Activated CD4-positive, alpha-beta T cell treated with anti-CD3 and anti-CD28 coated beads for 4 hours (primary cell): ENCODE measurements around the gene RETN.

Source experiments
- DNase-seq, 2 donors: peaks; one replicate each; pipeline ENCODE4 v3.0.0-alpha.2; 2020

Gene RETN

GRCh38 chr19:7668842-7669241 is at the start of gene RETN:
Gene RETN (plus strand): TSS chr19:7669049. CDS start chr19:7669327, 278 bp downstream.
- no peak for DNase-seq

DNA sequence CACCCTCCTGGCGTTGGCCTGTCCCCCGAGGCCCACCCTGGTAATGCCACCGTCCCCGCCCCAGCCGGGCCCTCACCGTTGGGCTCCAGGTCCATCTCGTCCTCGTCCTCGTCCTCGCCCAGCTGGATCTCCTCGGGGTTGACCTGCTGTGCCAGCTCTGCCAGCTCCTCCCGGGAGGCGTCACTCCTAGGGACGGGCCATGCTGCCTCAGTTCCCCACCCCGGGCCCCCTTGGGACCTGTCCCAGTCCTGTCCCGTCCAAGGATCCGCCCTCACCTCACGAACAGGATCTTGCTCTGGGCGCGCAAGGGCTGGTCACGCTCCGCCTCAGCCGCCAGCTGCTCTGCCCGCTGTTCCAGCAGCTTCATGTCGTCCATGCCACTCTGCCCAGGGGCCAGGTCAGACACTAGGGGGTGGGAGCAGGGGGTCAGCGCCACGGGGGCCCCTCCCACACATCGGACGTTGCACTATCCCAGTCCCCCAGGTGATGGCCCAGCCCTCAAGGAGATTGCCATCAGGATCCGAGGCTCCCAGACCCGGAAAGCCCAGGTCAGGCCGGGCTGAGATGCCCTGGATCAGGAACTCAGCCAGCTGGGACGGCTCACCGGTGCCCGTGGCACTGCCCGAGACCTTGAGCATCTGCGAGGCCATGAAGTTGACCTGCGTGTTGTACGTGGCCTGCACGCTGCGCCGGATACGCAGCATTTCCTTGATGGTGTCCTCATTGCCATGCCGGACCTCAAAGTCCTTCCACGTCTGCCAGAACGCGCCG is 49.0 kb upstream of the RETN start:
- DNase-seq, result no peak

DNA sequence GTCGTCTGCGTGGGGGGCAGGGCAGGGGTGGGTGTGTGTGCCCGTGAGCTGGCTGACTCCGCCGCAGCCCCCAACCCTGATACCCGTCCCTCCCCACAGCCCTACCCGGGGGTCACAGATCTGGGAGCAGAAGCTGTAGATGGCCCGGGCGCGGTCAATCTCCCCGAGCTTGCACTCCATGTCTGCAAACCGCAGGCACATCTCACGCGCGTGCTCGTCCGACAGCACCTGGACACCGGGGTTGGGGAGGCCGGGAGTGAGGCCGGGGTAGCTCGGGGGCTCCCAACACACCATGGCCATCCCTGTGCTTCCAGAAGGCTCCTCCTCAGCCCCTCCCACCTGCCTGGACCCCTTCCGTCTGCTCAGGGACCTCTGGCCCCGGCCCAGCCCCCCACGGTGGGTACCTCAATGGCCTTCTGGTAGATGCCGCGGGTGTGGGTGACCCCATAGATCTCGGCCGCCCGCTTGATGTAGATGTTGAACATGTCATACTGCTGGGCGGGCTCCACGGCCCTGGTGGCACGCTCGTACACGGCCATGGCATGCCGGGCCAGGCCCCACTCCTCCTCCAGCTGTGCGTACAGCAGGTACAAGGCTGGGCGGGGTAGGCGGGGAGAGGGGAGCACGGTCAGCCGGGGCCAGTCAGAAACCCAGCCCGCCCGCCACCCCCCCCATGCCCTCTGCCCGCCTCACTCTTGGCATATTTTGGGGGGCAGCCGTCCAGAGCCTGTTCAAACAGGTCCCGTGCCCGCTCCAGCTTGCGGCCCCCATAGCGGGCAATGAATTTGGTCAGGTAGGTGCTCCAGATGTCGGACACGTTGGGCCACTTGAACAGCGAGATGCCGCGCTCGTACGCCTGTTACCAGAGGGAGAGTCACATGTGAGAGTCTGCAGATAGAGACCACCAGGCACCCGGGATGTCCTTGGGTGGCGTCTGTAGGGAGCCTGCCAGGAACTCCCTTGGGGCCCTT is 48.1 kb upstream of the RETN start:
- DNase-seq, result no peak

- no peak for DNase-seq
Measured at GRCh38 chr19:7622933-7623685, 45.7 kb upstream of the RETN start.

DNA sequence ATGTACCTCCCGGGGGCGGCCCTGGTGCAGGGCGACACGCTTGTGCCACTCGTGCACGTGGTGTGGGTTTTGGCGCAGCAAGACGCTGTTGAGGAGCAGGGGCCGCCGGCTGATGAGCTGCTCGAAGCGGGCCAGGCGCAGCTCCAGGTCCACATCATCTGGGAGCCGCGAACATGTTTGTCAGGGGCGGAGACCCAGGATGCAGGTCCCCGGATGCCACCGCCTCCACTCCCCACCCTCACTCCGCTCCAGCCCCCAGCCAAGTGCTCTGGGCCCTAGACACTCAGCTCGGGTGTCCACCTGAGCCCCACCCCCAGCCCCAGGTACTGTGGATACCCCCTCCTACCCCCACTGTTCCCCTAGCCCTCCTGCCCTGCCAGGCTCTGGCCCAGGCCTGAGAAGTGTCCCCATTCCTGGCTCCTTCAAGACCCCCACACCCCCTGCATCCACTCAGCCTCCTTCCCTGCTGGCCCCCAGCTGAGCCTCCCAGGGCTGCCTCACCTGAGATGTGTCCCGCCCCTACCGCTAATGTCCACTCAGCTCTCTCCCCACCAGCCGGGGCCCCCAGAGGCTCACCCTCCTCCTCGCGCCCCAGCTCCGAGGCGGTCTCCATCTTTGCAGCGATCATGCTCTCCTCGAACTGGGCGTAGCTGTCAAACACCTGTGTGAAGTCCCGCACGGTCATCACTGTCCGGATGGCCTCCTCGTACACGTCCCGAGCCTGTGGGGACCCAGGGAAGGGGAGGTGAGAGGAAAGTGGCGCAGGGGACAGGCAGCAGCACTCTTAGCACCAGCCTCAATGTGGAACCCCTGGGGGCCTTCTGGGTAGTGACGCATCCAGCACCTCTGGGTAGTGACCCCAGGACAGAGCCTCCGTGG is 44.9 kb upstream of the RETN start:
- DNase-seq, result no peak

GRCh38 chr19:7624810-7625209 is 44.0 kb upstream of the RETN start:
- DNase-seq, result no peak

DNA sequence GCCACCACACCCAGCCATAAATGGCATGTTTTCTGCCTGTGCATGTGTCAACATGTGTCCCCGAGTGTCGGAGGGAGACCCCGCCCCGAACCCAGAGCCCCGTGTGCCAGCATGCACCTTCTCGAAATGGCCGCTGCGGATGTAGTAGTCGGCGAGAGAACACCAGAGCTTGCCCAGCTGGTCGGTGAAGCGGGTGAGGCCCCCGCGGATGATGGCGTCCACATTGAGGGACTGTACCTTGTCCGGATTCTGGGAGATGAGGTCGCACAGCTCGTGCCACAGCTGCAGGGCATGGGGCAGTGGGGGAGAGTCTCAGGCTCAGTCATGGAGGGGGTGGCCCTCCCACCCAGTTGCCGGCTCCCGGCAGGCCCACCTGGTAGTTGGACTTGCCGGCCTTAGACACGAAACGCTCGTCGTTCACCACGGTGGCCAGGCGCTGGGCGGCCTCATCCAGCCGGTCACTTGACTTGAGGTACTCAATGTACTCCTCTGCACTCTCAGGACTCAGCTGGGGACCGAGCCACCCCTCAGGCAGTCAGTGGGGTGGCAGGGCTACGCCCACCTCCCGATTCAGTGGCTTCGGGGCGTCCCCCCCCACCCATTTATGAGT is 43.0 kb upstream of the RETN start:
- DNase-seq, result no peak

- no peak for DNase-seq
Measured at GRCh38 chr19:7627166-7627565, 41.7 kb upstream of the RETN start.

DNA sequence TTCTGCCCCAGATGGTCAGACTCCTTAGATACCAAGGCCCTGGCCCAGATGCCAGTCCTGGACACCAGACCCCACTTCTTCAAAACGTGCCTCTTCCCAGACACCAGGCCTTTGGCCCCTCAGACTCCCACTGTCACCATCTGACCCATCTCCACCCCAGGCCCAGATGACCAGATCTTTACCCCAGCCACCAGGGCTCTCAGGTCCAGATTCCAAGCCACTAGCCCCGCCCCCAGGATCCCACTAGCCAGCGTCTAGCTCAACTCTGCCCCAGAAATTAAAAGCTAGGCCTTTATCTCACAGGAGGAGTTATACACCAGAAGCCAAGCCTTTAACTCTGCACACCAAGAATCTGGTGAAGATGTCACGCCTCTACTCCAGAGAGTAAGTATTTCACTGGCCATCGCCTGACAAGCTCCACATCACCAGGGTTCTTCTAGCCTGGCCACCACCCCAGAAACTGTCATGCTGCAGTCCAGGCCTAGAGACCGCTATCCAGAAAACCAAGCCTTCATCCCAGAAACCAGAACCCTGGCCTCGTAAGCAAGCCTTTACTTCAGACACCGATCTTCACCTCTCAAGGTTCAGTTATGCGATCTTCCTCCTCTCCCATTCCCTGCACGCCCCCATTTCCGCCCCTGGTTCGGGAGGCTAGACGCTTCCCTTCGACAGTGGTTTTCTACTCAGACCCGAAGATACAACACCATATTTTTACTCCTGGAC is 40.1 kb upstream of the RETN start:
- no peak for DNase-seq

DNA sequence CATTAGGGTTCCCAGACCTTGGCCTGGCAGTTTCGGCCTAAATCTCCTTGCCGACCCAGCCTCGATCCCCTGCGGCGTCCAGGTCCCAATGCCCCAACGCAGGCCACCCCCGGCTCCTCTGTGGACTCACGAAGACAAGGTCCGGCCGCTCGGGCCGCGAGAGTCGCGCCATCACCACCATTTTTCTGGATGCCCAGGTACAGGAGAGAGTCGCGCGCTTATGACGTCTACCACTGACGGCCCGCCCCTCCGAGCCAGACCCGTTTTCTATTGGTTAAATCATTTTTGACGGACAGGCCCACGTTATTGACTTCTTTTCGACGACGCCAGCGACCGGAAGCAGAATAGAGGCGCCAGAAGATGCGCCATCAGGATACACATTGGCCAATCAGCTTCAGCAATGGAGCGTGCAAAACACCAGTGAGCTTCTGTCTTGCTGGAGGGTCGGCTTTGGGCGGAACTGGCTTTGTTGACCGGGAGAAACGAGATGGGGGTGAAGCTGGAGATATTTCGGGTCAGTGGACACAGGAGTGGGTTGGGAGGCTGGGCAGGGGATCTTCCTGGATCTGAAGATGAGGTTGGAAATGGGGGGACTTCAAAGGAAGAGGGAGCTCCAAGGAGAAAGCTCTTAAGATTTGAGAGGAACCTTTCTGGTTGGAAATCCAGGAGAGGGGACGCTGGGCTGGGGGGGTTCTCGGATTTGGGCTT is 39.3 kb upstream of the RETN start, which contains the start of the genes PET100 and XAB2:
Gene PET100 (plus strand): TSS at position 447 of the 708 bp plus-strand sequence. CDS start 41 bp downstream, at position 488.
Gene XAB2 (minus strand): TSS at position 199 of the 708 bp plus-strand sequence. CDS start 18 bp downstream, at position 181.
- DNase-seq, result peak; percentile 92 to 93

DNA sequence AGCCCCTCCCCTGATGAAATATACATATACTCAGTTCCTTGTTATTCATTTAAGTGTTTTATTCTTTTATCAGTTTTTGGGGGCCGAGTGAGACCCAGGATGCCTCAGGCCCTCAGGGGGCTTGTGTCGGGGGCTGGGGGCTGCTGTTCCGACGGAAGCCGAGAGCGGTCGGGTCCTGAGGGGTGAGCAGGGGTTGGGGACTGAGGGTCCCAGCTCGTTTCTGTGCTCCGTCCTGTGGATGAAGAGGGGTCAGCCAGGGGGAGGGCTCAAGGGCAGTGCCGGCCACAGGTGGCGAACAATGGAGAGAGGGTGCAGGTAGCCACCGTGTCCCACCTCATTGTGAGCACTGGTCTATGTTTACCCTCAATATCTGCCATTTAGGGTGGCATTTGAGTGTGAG is 37.3 kb upstream of the RETN start:
- DNase-seq, result no peak

DNA sequence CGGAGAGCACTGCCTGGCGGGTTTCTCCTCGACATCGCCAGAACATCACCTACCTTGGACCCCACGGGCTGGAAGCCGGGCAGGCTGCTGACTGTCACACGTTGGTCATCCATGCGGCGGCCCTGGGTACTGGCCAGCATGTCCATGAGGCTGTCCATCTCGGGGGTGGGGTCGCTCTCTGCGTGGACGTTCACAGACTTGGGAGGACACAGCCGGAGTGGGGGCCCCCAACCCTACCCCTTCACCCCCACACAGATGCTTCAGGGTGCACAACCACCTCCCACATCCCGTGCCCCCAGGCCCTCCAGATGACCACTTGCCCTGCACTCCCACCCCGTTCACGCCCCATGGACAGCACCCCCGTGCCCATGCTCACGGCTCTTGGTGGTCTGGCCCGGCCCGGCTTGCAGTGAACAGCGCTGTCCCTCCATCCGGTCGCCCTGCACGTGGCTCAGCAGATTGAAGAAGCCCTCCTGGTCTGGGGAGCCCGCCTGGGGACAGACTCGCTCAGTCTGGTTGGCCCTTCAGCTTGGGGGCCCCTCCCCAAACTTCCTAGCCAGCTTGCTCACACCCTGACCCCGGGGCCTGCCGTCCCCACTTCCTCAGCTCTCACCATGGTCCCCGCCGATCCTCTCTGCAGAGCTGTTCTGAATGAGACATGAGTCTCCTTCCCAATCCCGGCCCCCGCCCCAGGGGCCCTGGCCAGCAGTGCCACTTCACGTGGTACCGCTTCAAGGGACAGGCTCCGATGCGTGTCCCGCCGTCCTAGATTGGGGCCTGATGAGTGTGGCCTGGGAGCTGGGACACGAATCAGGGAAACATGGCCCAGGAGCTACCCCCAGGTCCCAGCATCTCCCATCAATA is 36.3 kb upstream of the RETN start:
- DNase-seq, result no peak

GRCh38 chr19:7633698-7634097 is 35.2 kb upstream of the RETN start, which contains the start of gene PCP2:
Gene PCP2 (minus strand): TSS chr19:7633719. CDS start chr19:7633457, 262 bp downstream.
- no peak for DNase-seq

- no peak for DNase-seq
Measured at GRCh38 chr19:7635670-7636069, 33.2 kb upstream of the RETN start.

- no peak for DNase-seq
Measured at GRCh38 chr19:7636317-7636690, 32.5 kb upstream of the RETN start.

DNA sequence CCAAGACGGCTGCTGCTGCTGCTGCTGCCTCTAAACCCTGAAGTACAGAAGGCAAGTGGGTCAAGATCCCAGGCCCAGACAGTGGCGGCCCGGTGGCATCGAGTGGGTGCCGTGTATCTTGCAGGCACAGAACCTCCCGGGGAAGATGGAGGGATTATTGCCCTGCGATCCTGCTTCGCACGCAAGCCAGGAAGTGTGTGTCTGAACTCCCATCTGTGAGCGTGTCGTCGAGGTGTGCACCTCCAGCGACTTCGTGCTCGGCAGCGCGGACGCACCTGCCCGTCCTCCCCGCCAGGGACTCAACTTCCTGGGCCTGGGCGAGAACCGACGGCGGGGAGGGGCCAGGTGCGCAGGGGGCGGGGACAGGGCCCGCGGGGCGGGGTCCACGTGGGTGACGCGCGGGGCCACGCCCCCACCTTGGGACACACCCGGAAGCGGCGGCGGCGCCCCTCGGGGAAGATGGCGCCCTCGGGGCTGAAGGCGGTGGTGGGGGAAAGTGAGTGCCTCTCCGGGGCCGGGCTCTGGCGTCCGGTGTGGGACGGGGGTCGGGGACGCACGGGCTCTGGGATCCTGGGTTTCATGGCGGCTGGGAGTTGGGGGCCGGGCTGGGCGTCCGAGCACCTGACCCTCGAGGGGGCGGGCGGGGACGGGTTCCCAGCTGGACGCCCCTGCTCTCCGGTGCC is 32.0 kb upstream of the RETN start, which contains the start of gene STXBP2:
Gene STXBP2 (plus strand): TSS at position 420 of the 683 bp plus-strand sequence. CDS start 40 bp downstream, at position 460.
- DNase-seq, result peak; percentile 90 to 93

DNA sequence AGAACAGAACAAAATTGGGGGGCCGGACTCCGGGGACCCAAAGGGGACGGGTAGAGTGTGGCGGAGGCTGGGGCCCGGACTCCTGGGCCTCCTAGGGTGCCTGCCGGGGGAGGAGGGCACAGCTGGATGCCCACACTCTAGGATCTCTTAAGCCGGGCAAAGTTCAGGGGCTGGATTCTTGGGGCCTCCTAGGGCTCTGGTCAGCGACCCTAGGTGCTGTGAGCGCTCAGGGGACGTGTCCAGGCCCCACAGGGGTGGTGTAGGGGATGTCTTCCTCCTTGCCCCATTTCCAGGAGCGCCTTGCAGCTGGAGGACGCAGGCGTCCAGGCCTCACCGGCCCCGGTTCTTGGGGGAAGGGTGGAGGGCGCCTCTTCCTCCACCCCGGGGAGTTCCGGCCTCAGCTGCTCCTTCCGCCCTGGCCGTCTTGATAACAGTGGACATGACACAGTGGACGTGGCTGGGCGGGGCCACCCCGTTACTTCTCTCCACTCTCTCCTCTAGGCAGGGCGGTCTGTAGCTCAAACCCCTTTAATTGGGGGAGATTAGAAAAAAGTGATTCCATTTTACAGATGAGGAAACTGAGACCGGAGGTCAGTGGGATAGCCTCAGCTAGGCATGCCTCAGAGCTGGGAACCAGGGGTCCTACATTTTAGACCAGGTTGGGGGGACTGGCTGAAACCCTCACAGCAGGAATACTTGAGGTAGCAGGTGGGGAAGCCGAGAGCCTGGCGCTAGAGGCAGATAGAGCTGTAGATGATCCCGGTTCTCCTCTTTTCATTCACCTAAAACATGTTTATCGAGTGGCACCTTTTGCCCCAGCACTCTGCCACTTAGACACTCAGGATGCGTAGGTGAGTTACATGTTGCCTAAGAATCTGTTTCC is 31.2 kb upstream of the RETN start:
- no peak for DNase-seq
